ENCODE results near the gene LRRC17.

LRRC17 gene

GRCh38 chr7:102992938-102993717, 80.3 kb downstream of the LRRC17 start:
- TF ChIP-seq CTCF (IDR thresholded peaks at IDR 0.05; ENCODE audit: low read depth, low read length, missing control alignments) = no peak
- in situ Hi-C loops (cut with HindIII; ENCODE audit: low pct_ligation_motif_present, low sequenced_read_pairs) = no loop called here
- Histone ChIP-seq H3K4me3 (ENCODE audit: low read depth, low read length) (no peak overlapping the region), H3K27ac (peak overlapping the region; percentile 95), H3K36me3 (replicated peaks) (no peaks in the 10 kb centered on the region), H3K27me3 (replicated peaks) (no peaks in the 10 kb centered on the region)
- peak; percentile 96 for DNase-seq

GRCh38 chr7:102993718-102994029, 80.9 kb downstream of the LRRC17 start:
- in situ Hi-C loops (cut with HindIII; ENCODE audit: low pct_ligation_motif_present, low sequenced_read_pairs) = no loop called here
- no peak for TF ChIP-seq CTCF (IDR thresholded peaks at IDR 0.05; ENCODE audit: low read depth, low read length, missing control alignments)
- Histone ChIP-seq H3K27me3 (replicated peaks) (no peaks in the 10 kb centered on the region), H3K27ac (peak overlapping the region; percentile 95), H3K36me3 (replicated peaks) (no peaks in the 10 kb centered on the region), H3K4me3 (ENCODE audit: low read depth, low read length) (no peak overlapping the region)
- DNase-seq = no peak

- Histone ChIP-seq H3K27ac (peak overlapping the region; percentile 95), H3K36me3 (replicated peaks) (no peaks in the 10 kb centered on the region), H3K27me3 (replicated peaks) (no peaks in the 10 kb centered on the region), H3K4me3 (ENCODE audit: low read depth, low read length) (no peak overlapping the region)
- no peak for DNase-seq
- in situ Hi-C loops (cut with HindIII; ENCODE audit: low pct_ligation_motif_present, low sequenced_read_pairs) = no loop called here
- no peak for TF ChIP-seq CTCF (IDR thresholded peaks at IDR 0.05; ENCODE audit: low read depth, low read length, missing control alignments)
These were observed 81.8 kb downstream of the LRRC17 start for GRCh38 chr7:102994567-102994966.

Data from brain microvascular endothelial cell (primary cell).